Loucy (cell line): ENCODE data around the gene ARHGAP40.

Experiments used
- H2AFZ ChIP-seq: fragments of 200-600 bp; sonication (generic); 2 replicates; pipeline ENCODE4 v1.6.0; 2016; ENCODE audit warnings: antibody characterized with exemption, mild to moderate bottlenecking, low read length, moderate library complexity
- H3F3A ChIP-seq: fragments of 200-600 bp; 2 replicates; pipeline ENCODE4 v1.6.0; 2016; ENCODE audit warnings: antibody characterized with exemption, low read depth, mild to moderate bottlenecking
- H3K27me3 ChIP-seq: fragments of 200-600 bp; sonication (generic); 2 replicates; pipeline ENCODE4 v1.6.1; 2014; ENCODE audit warnings: low read length, mild to moderate bottlenecking; ENCODE audit not compliant: insufficient read depth, poor library complexity, severe bottlenecking
- H3K36me3 ChIP-seq: fragments of 200-600 bp; sonication (generic); 2 replicates; pipeline ENCODE4 v1.6.1; 2016; ENCODE audit warnings: low read length; ENCODE audit not compliant: insufficient read depth
- H3K4me1 ChIP-seq: fragments of 200-600 bp; sonication (generic); 2 replicates; pipeline ENCODE4 v1.5.1; 2014; ENCODE audit warnings: low read length, mild to moderate bottlenecking; ENCODE audit not compliant: insufficient read depth, poor library complexity, severe bottlenecking
- H3K4me2 ChIP-seq: fragments of 200-600 bp; sonication (generic); 2 replicates; pipeline ENCODE4 v1.6.0; 2014; ENCODE audit warnings: antibody characterized with exemption, low read length, low read depth, mild to moderate bottlenecking; ENCODE audit not compliant: poor library complexity, severe bottlenecking
- H3K4me3 ChIP-seq: fragments of 200-600 bp; sonication (generic); 2 replicates; pipeline ENCODE4 v1.5.1; 2014; ENCODE audit warnings: low read length, mild to moderate bottlenecking, mixed read lengths; ENCODE audit not compliant: poor library complexity, severe bottlenecking
- H3K79me2 ChIP-seq: fragments of 200-600 bp; sonication (generic); 2 replicates; pipeline ENCODE4 v1.6.1; 2014; ENCODE audit warnings: low read length; ENCODE audit not compliant: insufficient read depth
- H3K9ac ChIP-seq: fragments of 200-600 bp; sonication (generic); 2 replicates; pipeline ENCODE4 v1.6.0; 2014; ENCODE audit warnings: mild to moderate bottlenecking, low read depth, low read length, moderate library complexity; ENCODE audit not compliant: poor library complexity, severe bottlenecking
- H3K9me2 ChIP-seq: fragments of 200-600 bp; sonication (generic); replicated peaks from 2 replicates; pipeline ENCODE4 v1.6.1; 2016; ENCODE audit warnings: low read depth, low read length, mixed read lengths
- H3K9me3 ChIP-seq: fragments of 200-600 bp; sonication (generic); 2 replicates; pipeline ENCODE4 v1.6.1; 2014; ENCODE audit warnings: mild to moderate bottlenecking, antibody characterized with exemption, low read length, low read depth; ENCODE audit not compliant: insufficient read depth
- H4K20me1 ChIP-seq: fragments of 200-600 bp; sonication (generic); 2 replicates; pipeline ENCODE4 v1.6.0; 2014; ENCODE audit warnings: antibody characterized with exemption, low read length, mild to moderate bottlenecking; ENCODE audit not compliant: insufficient read depth, poor library complexity, severe bottlenecking
- EZH2phosphoT487 ChIP-seq: fragments of 200-600 bp; IDR thresholded peaks from 2 replicates; pipeline ENCODE4 v1.6.1; 2018; ENCODE audit warnings: antibody characterized with exemption, mild to moderate bottlenecking, moderate library complexity, borderline replicate concordance
- TF ChIP-seq, protein P1 (sequence below): fragments of 200-600 bp; sonication (generic); conservative IDR thresholded peaks from 2 replicates; pipeline ENCODE4 v1.5.1; 2014; ENCODE audit warnings: mild to moderate bottlenecking, antibody characterized with exemption, low read length

ARHGAP40 gene

DNA sequence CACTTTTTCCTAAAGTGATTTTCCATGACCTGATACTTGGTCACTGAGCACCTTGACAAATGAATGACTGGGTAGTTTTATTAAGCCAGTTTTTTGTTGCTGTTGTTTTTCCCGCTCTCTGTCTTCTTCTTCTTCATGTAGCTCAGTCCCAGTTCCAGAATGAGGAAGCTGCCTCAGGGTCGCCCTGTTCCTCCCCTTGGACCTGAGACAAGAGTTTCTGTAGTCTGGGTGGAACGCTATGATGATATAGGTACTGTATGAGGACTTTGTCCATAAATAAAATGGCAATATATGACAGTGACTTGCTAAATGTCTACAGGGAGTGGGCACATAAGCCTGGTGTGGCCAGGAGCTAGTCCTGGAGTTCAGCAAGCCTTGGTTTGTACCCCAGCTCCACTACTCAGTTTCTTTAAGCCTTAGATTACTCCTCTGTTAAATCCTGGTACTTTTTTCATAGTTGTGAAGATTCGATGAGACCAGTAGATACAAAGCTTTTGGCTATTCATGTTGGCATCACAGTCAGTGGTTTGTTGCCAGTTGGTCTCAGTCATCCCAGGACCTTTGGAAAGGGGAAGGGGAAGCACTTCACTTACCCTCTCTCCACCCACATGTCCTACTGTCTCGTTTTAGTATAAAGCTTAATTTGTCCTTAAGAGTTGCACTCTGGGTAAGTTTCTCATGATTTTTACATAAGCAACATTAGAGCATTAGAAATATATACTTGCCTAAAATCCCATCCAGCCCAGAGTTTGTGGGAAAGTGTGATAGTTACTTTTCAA, 31.7 kb upstream of the ARHGAP40 start:
- no peak overlapping the region for H3K4me2 ChIP-seq
- no peaks in the 10 kb centered on the region for H3K27me3 ChIP-seq
- H3K9me3 ChIP-seq: no peaks in the 10 kb centered on the region
- H3K9me2 ChIP-seq: no peaks in the 10 kb centered on the region
- H3K4me1 ChIP-seq: no peaks in the 10 kb centered on the region
- no peak overlapping the region for H2AFZ ChIP-seq
- no peak for TF ChIP-seq EZH2phosphoT487
- TF ChIP-seq, protein P1, sequence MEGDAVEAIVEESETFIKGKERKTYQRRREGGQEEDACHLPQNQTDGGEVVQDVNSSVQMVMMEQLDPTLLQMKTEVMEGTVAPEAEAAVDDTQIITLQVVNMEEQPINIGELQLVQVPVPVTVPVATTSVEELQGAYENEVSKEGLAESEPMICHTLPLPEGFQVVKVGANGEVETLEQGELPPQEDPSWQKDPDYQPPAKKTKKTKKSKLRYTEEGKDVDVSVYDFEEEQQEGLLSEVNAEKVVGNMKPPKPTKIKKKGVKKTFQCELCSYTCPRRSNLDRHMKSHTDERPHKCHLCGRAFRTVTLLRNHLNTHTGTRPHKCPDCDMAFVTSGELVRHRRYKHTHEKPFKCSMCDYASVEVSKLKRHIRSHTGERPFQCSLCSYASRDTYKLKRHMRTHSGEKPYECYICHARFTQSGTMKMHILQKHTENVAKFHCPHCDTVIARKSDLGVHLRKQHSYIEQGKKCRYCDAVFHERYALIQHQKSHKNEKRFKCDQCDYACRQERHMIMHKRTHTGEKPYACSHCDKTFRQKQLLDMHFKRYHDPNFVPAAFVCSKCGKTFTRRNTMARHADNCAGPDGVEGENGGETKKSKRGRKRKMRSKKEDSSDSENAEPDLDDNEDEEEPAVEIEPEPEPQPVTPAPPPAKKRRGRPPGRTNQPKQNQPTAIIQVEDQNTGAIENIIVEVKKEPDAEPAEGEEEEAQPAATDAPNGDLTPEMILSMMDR: no peak
- no peaks in the 10 kb centered on the region for H3K79me2 ChIP-seq
- H3F3A ChIP-seq: no peaks in the 10 kb centered on the region
- H4K20me1 ChIP-seq: no peaks in the 10 kb centered on the region
- peaks cover 60% of the 10 kb centered on the region; the same call in 1 of the 2 replicates for H3K36me3 ChIP-seq
- H3K9ac ChIP-seq: no peak overlapping the region
- H3K4me3 ChIP-seq: no peak overlapping the region

DNA sequence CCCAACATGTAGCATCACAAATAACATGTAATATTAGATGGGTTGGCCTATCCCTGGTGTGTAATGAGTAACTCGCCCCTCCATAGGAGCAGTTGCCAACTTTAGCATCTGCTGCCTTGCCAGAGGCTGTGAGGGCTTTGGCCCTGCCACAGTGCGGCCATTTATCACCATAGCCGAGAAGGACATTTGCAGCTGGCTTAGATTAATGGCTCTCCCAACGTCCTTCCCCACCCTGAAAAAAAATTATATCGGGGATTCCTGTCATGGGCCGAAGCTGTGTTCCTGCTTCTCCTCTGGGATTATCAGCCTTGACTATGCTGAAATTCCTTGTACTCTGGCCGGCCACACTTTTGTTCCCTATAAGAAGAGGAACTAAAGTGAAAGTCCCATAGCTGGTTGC, 28.2 kb upstream of the ARHGAP40 start:
- no peaks in the 10 kb centered on the region for H3K27me3 ChIP-seq
- H3K4me1 ChIP-seq: no peaks in the 10 kb centered on the region
- no peaks in the 10 kb centered on the region for H3F3A ChIP-seq
- no peak overlapping the region for H3K4me3 ChIP-seq
- H3K9ac ChIP-seq: no peak overlapping the region
- no peak overlapping the region for H2AFZ ChIP-seq
- H3K36me3 ChIP-seq: peaks cover 51% of the 10 kb centered on the region; the same call in 1 of the 2 replicates
- H3K9me3 ChIP-seq: no peaks in the 10 kb centered on the region
- H3K4me2 ChIP-seq: no peak overlapping the region
- no peaks in the 10 kb centered on the region for H3K9me2 ChIP-seq
- no peaks in the 10 kb centered on the region for H4K20me1 ChIP-seq
- H3K79me2 ChIP-seq: no peaks in the 10 kb centered on the region
- no peak for TF ChIP-seq EZH2phosphoT487
- TF ChIP-seq, protein P1: no peak

DNA sequence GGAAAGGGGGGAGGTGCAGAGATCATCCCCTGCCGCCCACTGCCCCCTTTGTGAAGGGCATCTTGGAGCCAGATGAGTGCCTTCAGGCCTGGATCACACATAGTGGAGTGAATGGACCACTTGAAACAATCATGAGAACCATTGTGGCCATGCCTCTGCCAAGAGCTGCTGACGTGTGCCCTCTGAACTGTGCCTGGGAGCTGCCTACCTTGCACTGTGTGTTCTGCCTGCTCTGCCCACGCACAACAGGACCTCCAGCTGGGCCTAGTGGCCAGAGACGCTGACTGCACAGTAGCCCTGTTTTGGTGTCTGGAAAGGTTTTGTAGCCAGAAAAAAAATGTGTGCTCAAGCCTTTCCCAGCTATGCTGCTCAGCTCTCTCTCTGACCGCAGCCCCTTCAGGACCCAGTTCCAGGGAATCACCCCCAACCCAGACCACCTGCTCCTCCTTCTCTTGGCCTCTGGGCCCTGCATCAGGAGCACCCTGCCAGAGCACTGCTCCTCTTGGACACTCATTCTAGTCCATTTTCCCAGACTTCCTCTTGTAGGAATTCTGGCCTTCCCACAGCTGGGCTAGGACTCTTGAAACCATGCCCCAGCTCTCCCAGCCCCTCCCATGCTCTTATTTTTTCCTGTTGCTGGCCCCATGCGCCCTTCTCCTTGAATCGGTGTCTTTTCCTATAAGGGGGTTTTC, 22.2 kb upstream of the ARHGAP40 start:
- Histone ChIP-seq H3K9ac (no peak overlapping the region), H3K4me3 (no peak overlapping the region), H3K9me2 (no peaks in the 10 kb centered on the region), H3K4me2 (no peak overlapping the region), H3K79me2 (no peaks in the 10 kb centered on the region), H4K20me1 (no peaks in the 10 kb centered on the region), H3K27me3 (no peaks in the 10 kb centered on the region), H2AFZ (no peak overlapping the region), H3K36me3 (peaks cover 19% of the 10 kb centered on the region; the same call in 1 of the 2 replicates), H3K4me1 (no peaks in the 10 kb centered on the region), H3K9me3 (no peaks in the 10 kb centered on the region), H3F3A (no peaks in the 10 kb centered on the region)
- TF ChIP-seq, protein P1: no peak
- no peak for TF ChIP-seq EZH2phosphoT487
